Pancreas (tissue), 10 donors: ENCODE data around the gene SGK2. TPM values are rescaled to one million over a fixed set of nuclear protein-coding genes. Genes with fewer than 3 reads are reported as not detected.

Source experiments
- ATAC-seq, 4 donors: fragments of 200-7000 bp; cut with Tn5 transposase; one replicate each; pipeline versions ENCODE4 v1.8.0 to v1.9.1; 2020; ENCODE audit warnings: mild to moderate bottlenecking in 4 of 4, moderate library complexity in 4 of 4
- DNase-seq, 6 donors: peaks; one replicate each; pipeline ENCODE4 v3.0.0-alpha.2; 2020
- FAIRE-seq: peaks from 2 replicates; lab custom pipeline; 2012; peaks lifted over from hg19 to GRCh38; lab: Jason Lieb, UNC
- H3K27ac ChIP-seq, 4 donors: fragments of 200-600 bp; sonication (generic); 1 replicate in 3 of 4; 2 replicates in 1 of 4; pipeline versions ENCODE4 v1.5.0 to v1.8.0; 2020
- H3K27me3 ChIP-seq, 4 donors: fragments of 200-600 bp; one replicate each; pipeline ENCODE4 v1.8.0; 2021
- H3K36me3 ChIP-seq, 3 donors: fragments of 200-600 bp; sonication (generic) in 1 of 3; one replicate each; pipeline versions ENCODE4 v1.5.0 to v1.8.0; 2020 to 2021
- H3K4me1 ChIP-seq, 3 donors: fragments of 200-600 bp; one replicate each; pipeline ENCODE4 v1.8.0; 2021
- H3K4me3 ChIP-seq, 4 donors: fragments of 200-600 bp; sonication (generic) in 2 of 4; one replicate each; pipeline versions ENCODE4 v1.5.0 to v1.8.0; 2020 to 2021
- H3K9me3 ChIP-seq, 4 donors: fragments of 200-600 bp; one replicate each; pipeline ENCODE4 v1.8.0; 2021
- WGBS, 2 donors: extraction: QIAGEN DNeasy Blood & Tissue Kit; methylation state at CpG; one replicate each; pipeline ENCODE4 v1.1.7; 2013; 5-methylcytosine and 5-hydroxymethylcytosine counted together
- intact Hi-C, 3 donors: fragments of 100-400 bp; cut with DNase I; formaldehyde crosslinking; loops; one replicate each; pipeline versions ENCODE4 v1.11.1 to v1.14.2; 2022
- polyA plus RNA-seq, 2 donors: library from polyadenylated mRNA; stranded (reverse); fragments of 200-250 nt; gene quantifications; one replicate each; pipeline ENCODE4 v1.2.3, GENCODE V29; 2013
- total RNA-seq, 6 donors: library from RNA; stranded (reverse); fragmentation: NEBNext Ultra II Directional in 4 of 6; extraction: Animal tissue kit (Norgen Biotek cat#: 25700) in 4 of 6; gene quantifications; one replicate each; pipeline versions ENCODE4 v1.2.1 to v1.2.4, GENCODE V29; 2021 to 2023
- TF ChIP-seq, protein P1 (sequence below), 4 donors: fragments of 200-600 bp; sonication (generic) in 3 of 4; IDR thresholded peaks; one replicate each; pipeline versions ENCODE4 v1.5.0 to v1.8.0; 2021; ENCODE audit warnings: antibody characterized with exemption in 4 of 4
- donor health status: healthy with polysubstance abuse.
- donor health status: DM: no; HTN: no; CAD: no; lungs with moderate emphysema.
- donor health status: DM: no; HTN: no; CAD: no.
- donor health status: control.
- donor health status: control.
- donor health status: Bipolar disorder and iron deficiency.
- donor health status: DM: yes; HTN: yes; CAD: no.
- donor health status: DM: no; HTN: no; CAD: no.
- donor health status: DM: no; HTN: no; CAD: no.
- donor health status: DM: yes; HTN: yes; CAD: no.

The SGK2 gene
- total RNA-seq (10 to 100 TPM; 10.8 to 20.0 (median 14.7) TPM), polyA plus RNA-seq (10 to 100 TPM; 12.6 to 21.6 TPM)

DNA sequence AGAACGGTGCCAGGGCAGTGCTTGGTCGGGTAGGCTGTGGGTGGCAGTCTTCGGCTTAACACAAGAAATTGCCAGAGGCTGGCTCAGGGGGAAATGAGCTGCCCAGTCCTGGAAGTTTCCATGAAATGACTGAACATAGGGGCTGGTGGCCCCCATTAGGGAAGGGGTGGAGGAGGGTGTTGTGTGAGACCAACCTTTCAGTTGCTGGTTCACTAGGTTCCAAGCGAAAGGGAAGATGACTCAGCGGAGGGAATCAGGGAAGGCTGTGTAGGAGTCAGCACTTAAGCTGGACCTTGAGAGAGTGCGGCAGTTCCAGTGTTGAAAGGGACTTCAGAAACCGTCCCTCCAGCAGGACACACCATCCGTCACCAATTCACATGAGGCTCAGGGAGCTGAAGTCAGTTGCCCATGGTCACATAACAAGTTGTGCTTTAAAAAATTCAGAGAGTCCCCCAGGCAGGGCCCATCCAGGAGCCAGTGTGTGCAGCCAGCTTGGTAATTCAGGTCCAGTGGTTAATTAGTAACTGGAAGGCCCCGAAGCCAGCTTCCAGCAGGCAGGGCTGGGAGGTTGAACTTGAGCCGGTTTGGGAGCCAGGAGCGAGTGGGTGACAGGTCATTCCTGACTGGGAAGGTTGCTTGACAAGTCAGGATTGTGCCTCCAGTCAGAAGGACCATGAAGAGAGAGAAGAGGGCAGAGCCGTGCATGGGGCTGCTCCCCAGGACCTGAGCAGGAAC, at the start of gene SGK2:
TSS of gene SGK2 (plus strand) at position 616 of the 735 bp plus-strand sequence. CDS start 7,469 bp downstream, outside the sequence.
- Histone ChIP-seq H3K36me3 (no peaks in the 10 kb centered on the region), H3K27me3 (no peaks in the 10 kb centered on the region), H3K4me1 (peaks cover 22 to 38% (median 29%) of the 10 kb centered on the region in 3 donors), H3K9me3 (no peaks in the 10 kb centered on the region), H3K27ac (peak within 1 kb of the TSS; percentile 69 to 94 (median 90)), H3K4me3 (peak within 1 kb of the TSS; percentile 2 to 34 (median 18))
- DNase-seq (peak; percentile 76 to 93 (median 90)), FAIRE-seq (no peak), ATAC-seq (peak; percentile 82 to 88 (median 84))
- 9 to 13% methylated on average over 12 of the region's 12 CpGs for WGBS, 2 donors
- intact Hi-C loops: no loop called here
- TF ChIP-seq, protein P1, sequence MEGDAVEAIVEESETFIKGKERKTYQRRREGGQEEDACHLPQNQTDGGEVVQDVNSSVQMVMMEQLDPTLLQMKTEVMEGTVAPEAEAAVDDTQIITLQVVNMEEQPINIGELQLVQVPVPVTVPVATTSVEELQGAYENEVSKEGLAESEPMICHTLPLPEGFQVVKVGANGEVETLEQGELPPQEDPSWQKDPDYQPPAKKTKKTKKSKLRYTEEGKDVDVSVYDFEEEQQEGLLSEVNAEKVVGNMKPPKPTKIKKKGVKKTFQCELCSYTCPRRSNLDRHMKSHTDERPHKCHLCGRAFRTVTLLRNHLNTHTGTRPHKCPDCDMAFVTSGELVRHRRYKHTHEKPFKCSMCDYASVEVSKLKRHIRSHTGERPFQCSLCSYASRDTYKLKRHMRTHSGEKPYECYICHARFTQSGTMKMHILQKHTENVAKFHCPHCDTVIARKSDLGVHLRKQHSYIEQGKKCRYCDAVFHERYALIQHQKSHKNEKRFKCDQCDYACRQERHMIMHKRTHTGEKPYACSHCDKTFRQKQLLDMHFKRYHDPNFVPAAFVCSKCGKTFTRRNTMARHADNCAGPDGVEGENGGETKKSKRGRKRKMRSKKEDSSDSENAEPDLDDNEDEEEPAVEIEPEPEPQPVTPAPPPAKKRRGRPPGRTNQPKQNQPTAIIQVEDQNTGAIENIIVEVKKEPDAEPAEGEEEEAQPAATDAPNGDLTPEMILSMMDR (IDR thresholded peaks at IDR 0.05): no peak

DNA sequence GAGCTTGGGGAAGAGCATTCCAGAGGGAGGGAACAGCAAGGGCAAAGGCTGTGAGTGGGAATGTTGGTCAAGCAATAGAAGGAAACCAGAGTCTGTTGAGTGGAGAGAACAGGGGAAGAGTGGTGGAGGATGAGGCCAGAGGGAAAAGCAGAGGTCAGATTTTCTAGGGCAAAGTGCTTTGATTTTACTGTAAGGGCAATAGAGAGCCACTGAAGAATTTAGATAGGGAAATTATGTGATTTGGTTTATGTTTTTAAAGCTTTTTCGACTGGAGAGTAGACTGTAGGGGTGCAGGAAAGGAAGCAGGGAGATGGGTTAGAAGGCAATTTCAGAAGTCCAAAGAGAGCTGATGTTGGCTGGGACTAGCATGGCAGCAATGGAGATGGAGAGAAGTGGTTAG, 46.9 kb upstream of the SGK2 start:
- FAIRE-seq: no peak
- no peaks in the 10 kb centered on the region for H3K4me1 ChIP-seq
- H3K27ac ChIP-seq: no peak overlapping the region
- ATAC-seq: no peak
- 57 to 62% methylated on average over 1 of the region's 1 CpG for WGBS, 2 donors
- intact Hi-C loops: no loop called here
- no peak overlapping the region for H3K4me3 ChIP-seq
- TF ChIP-seq, protein P1 (IDR thresholded peaks at IDR 0.05): no peak
- no peaks in the 10 kb centered on the region for H3K27me3 ChIP-seq
- no peak for DNase-seq
- H3K9me3 ChIP-seq: no peaks in the 10 kb centered on the region
- H3K36me3 ChIP-seq: no peaks in the 10 kb centered on the region

DNA sequence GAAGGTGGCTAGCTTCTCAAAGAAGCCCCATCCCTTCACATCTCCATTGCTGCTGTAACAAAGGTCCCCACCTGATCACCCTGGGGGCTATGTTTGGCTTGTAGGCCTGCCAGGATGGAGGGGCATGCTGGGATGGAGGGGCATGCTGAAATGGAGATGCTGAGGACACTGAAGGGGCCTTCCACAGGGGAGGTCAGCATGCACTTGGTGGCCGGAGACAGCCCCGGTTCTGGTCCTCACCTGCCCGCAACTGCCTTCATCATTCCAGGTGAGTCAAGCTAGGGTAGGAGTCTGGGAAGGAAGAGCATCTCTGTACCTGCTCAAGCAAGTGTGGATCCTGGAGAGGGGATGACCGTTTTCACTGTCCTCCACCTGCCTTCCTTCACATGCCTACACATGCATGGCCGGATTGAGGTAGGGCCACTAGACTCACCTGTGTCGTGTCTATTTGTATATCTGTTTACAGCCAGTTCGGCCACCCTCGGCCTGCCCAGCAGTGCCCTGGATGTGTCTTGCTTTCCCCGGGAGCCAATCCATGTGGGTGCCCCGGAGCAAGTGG, 45.4 kb upstream of the SGK2 start:
- intact Hi-C loops: no loop called here
- 56 to 59% methylated on average over 10 of the region's 10 CpGs for WGBS, 2 donors
- H3K27me3 ChIP-seq: no peaks in the 10 kb centered on the region
- TF ChIP-seq, protein P1 (IDR thresholded peaks at IDR 0.05): no peak
- H3K4me1 ChIP-seq: no peaks in the 10 kb centered on the region
- H3K9me3 ChIP-seq: no peaks in the 10 kb centered on the region
- H3K27ac ChIP-seq: peak overlapping the region in 2 of 4 donors; percentile 30 to 33
- H3K4me3 ChIP-seq: peak overlapping the region in 3 of 4 donors; percentile 7 to 42 (median 41)
- no peaks in the 10 kb centered on the region for H3K36me3 ChIP-seq
- DNase-seq (peak in 1 of 6 donors; percentile 29), FAIRE-seq (no peak), ATAC-seq (peak; percentile 1 to 12 (median 2))

DNA sequence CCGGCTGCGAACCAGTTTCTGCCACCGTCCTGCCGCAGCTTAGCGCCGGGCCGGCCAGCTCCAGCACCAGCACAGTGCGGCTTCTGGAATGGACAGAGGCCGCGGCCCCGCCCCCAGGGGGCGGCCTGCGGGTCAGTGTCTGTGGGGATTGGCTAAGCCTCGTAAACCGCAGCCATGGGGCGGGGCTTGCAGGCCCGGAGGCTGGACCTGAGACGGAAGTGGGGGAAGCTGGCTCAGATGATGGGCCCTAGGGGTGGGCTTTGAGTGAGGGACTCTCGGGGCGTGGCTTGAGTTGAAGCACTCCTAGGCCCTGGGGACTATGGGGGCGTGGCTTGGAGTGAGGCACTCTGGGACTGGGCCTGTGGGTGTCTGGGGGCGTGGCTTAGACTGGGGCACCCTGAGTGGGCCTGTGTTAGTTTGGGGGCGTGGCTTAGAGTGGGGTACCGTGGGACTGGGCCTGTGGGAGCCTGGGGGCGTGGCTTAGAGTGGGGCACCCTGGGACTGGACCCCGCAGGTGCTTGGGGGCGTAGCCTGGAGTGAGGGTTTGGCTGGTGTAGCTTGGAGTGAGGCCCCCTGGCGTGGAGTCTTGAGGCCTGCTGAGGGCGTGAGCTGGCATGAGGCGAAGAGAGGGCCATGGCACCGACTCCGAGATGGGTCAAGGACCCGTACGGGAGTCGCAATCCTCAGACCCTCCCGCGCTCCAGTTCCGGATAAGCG, 44.7 kb upstream of the SGK2 start:
- intact Hi-C loops: no loop called here
- Histone ChIP-seq H3K9me3 (no peaks in the 10 kb centered on the region), H3K4me3 (peak overlapping the region; percentile 29 to 63 (median 43)), H3K4me1 (no peaks in the 10 kb centered on the region), H3K27ac (peak overlapping the region in 2 of 4 donors; percentile 33 to 39), H3K36me3 (no peaks in the 10 kb centered on the region), H3K27me3 (no peaks in the 10 kb centered on the region)
- FAIRE-seq: no peak
- DNase-seq: peak; percentile 90 to 99 (median 98)
- WGBS, 2 donors: 42 to 49% methylated on average over 38 to 39 of the region's 39 CpGs
- peak; percentile 91 to 95 (median 92) for ATAC-seq
- TF ChIP-seq, protein P1 (IDR thresholded peaks at IDR 0.05): no peak
